Mesendoderm (in vitro differentiated cells): ENCODE results near the gene GSG1L2.

Experiments used
- DNase-seq: peaks from one replicate; pipeline ENCODE4 v3.0.0; 2013
- H2AK5ac ChIP-seq: 2 replicates; pipeline ENCODE4 v1.6.1; 2013; ENCODE audit warnings: low read length, inconsistent platforms
- H2BK120ac ChIP-seq: 2 replicates; pipeline ENCODE4 v1.6.1; 2013; ENCODE audit warnings: low read depth, mild to moderate bottlenecking, low read length, moderate library complexity, mixed read lengths
- H2BK15ac ChIP-seq: replicated peaks from 2 replicates; pipeline ENCODE4 v1.6.1; 2013; ENCODE audit warnings: low read depth, mild to moderate bottlenecking, moderate library complexity
- H2BK5ac ChIP-seq: 2 replicates; pipeline ENCODE4 v1.6.1; 2013; ENCODE audit warnings: low read length, inconsistent platforms
- H3K18ac ChIP-seq: 2 replicates; pipeline ENCODE4 v1.6.1; 2013; ENCODE audit warnings: mild to moderate bottlenecking, low read length, mixed read lengths
- H3K23ac ChIP-seq: one replicate; pipeline ENCODE4 v1.6.1; 2013; ENCODE audit warnings: low read length
- H3K27ac ChIP-seq: 2 replicates; pipeline ENCODE4 v1.5.1; 2013; ENCODE audit warnings: low read depth, mild to moderate bottlenecking, inconsistent platforms, low read length, moderate library complexity
- H3K27me3 ChIP-seq: 2 replicates; pipeline ENCODE4 v1.6.1; 2013; ENCODE audit warnings: low read length, control low read depth, mild to moderate bottlenecking, inconsistent platforms; ENCODE audit not compliant: insufficient read depth, poor library complexity
- H3K36me3 ChIP-seq: 2 replicates; pipeline ENCODE4 v1.6.1; 2013; ENCODE audit warnings: low read length, inconsistent platforms; ENCODE audit not compliant: control insufficient read depth, insufficient read depth
- H3K4ac ChIP-seq: one replicate; pipeline ENCODE4 v1.6.1; 2013; ENCODE audit warnings: low read depth, mild to moderate bottlenecking, low read length, moderate library complexity
- H3K4me1 ChIP-seq: 2 replicates; pipeline ENCODE4 v1.6.1; 2013; ENCODE audit warnings: low read depth, low read length, inconsistent platforms; ENCODE audit not compliant: control insufficient read depth
- H3K4me2 ChIP-seq: 2 replicates; pipeline ENCODE4 v1.6.1; 2013; ENCODE audit warnings: low read length
- H3K4me3 ChIP-seq: 2 replicates; pipeline ENCODE4 v1.5.1; 2013; ENCODE audit warnings: mild to moderate bottlenecking, low read length
- H3K56ac ChIP-seq: one replicate; pipeline ENCODE4 v1.6.1; 2013; ENCODE audit warnings: low read length
- H3K79me1 ChIP-seq: 2 replicates; pipeline ENCODE4 v1.6.1; 2013; ENCODE audit warnings: low read length, inconsistent platforms
- H3K79me2 ChIP-seq: 2 replicates; pipeline ENCODE4 v1.6.1; 2013; ENCODE audit warnings: mild to moderate bottlenecking, low read length; ENCODE audit not compliant: control insufficient read depth, insufficient read depth
- H3K9ac ChIP-seq: 2 replicates; pipeline ENCODE4 v1.6.1; 2013; ENCODE audit warnings: low read length, inconsistent platforms
- H4K5ac ChIP-seq: one replicate; pipeline ENCODE4 v1.6.1; 2013; ENCODE audit warnings: low read length
- H4K8ac ChIP-seq: one replicate; pipeline ENCODE4 v1.6.1; 2013; ENCODE audit warnings: low read depth, mild to moderate bottlenecking, control low read depth, low read length, moderate library complexity
- WGBS: extraction: QIAGEN DNeasy Blood & Tissue Kit; methylation state at CpG from one replicate; pipeline ENCODE4 v1.1.7; 2013; ENCODE audit warnings: low lambda C conversion rate, missing lambda C conversion rate; ENCODE audit not compliant: insufficient coverage; ENCODE audit errors: extremely low coverage; 5-methylcytosine and 5-hydroxymethylcytosine counted together

Gene GSG1L2

DNA sequence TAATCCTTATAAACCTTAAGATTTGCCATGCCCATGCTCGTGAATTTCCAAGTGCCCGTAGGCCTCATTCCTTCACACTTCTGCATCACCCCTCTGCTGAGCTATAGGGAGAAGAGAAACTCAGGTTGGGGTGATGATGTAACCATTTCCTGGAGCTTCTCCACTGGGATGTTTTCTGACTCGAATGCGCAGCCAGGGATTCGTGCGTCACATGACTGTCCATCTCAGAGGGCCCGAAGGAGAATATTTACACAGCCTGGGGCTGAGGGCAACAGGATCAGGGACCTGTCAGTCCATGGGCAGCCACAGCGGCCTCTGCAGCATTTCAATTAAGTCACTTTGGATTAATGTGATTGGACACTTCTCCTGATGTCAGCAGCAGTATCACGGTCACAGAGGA lies 8.7 kb downstream of the GSG1L2 start:
- H3K18ac ChIP-seq, result no peak overlapping the region
- no peak overlapping the region for H2BK5ac ChIP-seq
- H3K79me2 ChIP-seq, result no peaks in the 10 kb centered on the region
- no peak overlapping the region for H4K8ac ChIP-seq
- WGBS, result no CpG with 5 or more reads among the region's 9 CpGs
- no peaks in the 10 kb centered on the region for H3K27me3 ChIP-seq
- H3K36me3 ChIP-seq, result no peaks in the 10 kb centered on the region
- H3K23ac ChIP-seq, result no peak overlapping the region
- no peak overlapping the region for H2AK5ac ChIP-seq
- no peak overlapping the region for H3K4ac ChIP-seq
- H3K79me1 ChIP-seq, result no peaks in the 10 kb centered on the region
- H2BK15ac ChIP-seq, result no peak overlapping the region
- no peak overlapping the region for H3K9ac ChIP-seq
- H3K4me3 ChIP-seq, result no peak overlapping the region
- no peak overlapping the region for H3K4me2 ChIP-seq
- H2BK120ac ChIP-seq, result no peak overlapping the region
- H3K56ac ChIP-seq, result no peak overlapping the region
- no peak overlapping the region for H3K27ac ChIP-seq
- H4K5ac ChIP-seq, result no peak overlapping the region
- DNase-seq, result no peak
- peaks cover 9% of the 10 kb centered on the region for H3K4me1 ChIP-seq

DNA sequence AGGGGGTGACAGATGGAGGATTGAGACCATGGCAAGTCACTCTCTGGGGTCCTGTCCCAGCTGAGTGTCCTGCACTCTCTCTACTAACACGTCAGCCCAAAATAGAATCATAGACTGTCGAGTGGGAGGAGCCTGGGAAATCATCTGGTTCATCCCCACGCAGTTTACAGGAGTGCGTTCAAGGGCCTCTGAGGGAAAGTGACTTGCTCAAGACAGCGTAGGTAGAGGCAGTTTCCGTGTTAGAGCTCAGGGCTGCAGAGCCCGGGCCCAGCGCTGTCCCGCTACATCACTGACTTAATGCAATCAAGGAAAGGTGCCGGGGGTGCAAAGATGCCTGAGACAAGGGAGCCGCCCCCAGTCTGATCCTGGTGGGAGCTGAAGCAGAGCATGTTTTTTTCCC lies 10.3 kb downstream of the GSG1L2 start:
- H3K79me1 ChIP-seq, result no peaks in the 10 kb centered on the region
- H2BK120ac ChIP-seq, result no peak overlapping the region
- H3K27ac ChIP-seq, result no peak overlapping the region
- no peak overlapping the region for H3K18ac ChIP-seq
- no peak overlapping the region for H3K4me2 ChIP-seq
- H3K23ac ChIP-seq, result no peak overlapping the region
- H4K5ac ChIP-seq, result no peak overlapping the region
- H3K56ac ChIP-seq, result no peak overlapping the region
- WGBS, result no CpG with 5 or more reads among the region's 11 CpGs
- peaks cover 9% of the 10 kb centered on the region for H3K4me1 ChIP-seq
- DNase-seq, result peak; percentile 89
- no peak overlapping the region for H2AK5ac ChIP-seq
- H3K27me3 ChIP-seq, result no peaks in the 10 kb centered on the region
- no peaks in the 10 kb centered on the region for H3K79me2 ChIP-seq
- H3K36me3 ChIP-seq, result no peaks in the 10 kb centered on the region
- no peak overlapping the region for H2BK15ac ChIP-seq
- H3K9ac ChIP-seq, result peak overlapping the region; percentile 12
- peak overlapping the region; percentile 22 for H2BK5ac ChIP-seq
- H4K8ac ChIP-seq, result no peak overlapping the region
- no peak overlapping the region for H3K4me3 ChIP-seq
- no peak overlapping the region for H3K4ac ChIP-seq

GRCh38 chr17:9811086-9811485 lies 10.8 kb downstream of the GSG1L2 start:
- Histone ChIP-seq H3K36me3 (no peaks in the 10 kb centered on the region), H3K4me2 (no peak overlapping the region), H4K5ac (no peak overlapping the region), H2BK120ac (no peak overlapping the region), H3K56ac (no peak overlapping the region), H2AK5ac (no peak overlapping the region), H3K4ac (no peak overlapping the region), H3K4me1 (peaks cover 9% of the 10 kb centered on the region), H3K23ac (no peak overlapping the region), H2BK5ac (peak overlapping the region; percentile 22), H3K9ac (peak overlapping the region; percentile 12), H3K27ac (no peak overlapping the region), H3K18ac (no peak overlapping the region), H3K79me2 (no peaks in the 10 kb centered on the region), H3K27me3 (no peaks in the 10 kb centered on the region), H3K79me1 (no peaks in the 10 kb centered on the region), H2BK15ac (no peak overlapping the region), H3K4me3 (no peak overlapping the region), H4K8ac (no peak overlapping the region)
- DNase-seq, result no peak
- WGBS, result no CpG with 5 or more reads among the region's 5 CpGs

- H3K18ac ChIP-seq, result no peak overlapping the region
- H2BK120ac ChIP-seq, result no peak overlapping the region
- no CpG with 5 or more reads among the region's 4 CpGs for WGBS
- H3K79me2 ChIP-seq, result no peaks in the 10 kb centered on the region
- no peak overlapping the region for H3K4me2 ChIP-seq
- no peak overlapping the region for H3K9ac ChIP-seq
- no peak overlapping the region for H2AK5ac ChIP-seq
- no peak overlapping the region for H3K4me3 ChIP-seq
- no peaks in the 10 kb centered on the region for H3K27me3 ChIP-seq
- no peaks in the 10 kb centered on the region for H3K36me3 ChIP-seq
- H3K56ac ChIP-seq, result no peak overlapping the region
- H3K23ac ChIP-seq, result no peak overlapping the region
- no peak for DNase-seq
- no peak overlapping the region for H3K4ac ChIP-seq
- H3K27ac ChIP-seq, result no peak overlapping the region
- H3K79me1 ChIP-seq, result no peaks in the 10 kb centered on the region
- no peak overlapping the region for H2BK15ac ChIP-seq
- no peak overlapping the region for H4K8ac ChIP-seq
- H4K5ac ChIP-seq, result no peak overlapping the region
- H3K4me1 ChIP-seq, result peaks cover 9% of the 10 kb centered on the region
- H2BK5ac ChIP-seq, result no peak overlapping the region
Measured at GRCh38 chr17:9810100-9810949, 11.6 kb downstream of the GSG1L2 start.

- no peak overlapping the region for H3K9ac ChIP-seq
- no peaks in the 10 kb centered on the region for H3K36me3 ChIP-seq
- no peak overlapping the region for H2BK120ac ChIP-seq
- no peak overlapping the region for H4K8ac ChIP-seq
- H3K4me1 ChIP-seq, result peaks cover 9% of the 10 kb centered on the region
- H4K5ac ChIP-seq, result no peak overlapping the region
- no peak overlapping the region for H3K56ac ChIP-seq
- no peaks in the 10 kb centered on the region for H3K79me2 ChIP-seq
- H2BK15ac ChIP-seq, result no peak overlapping the region
- H3K27ac ChIP-seq, result no peak overlapping the region
- no peak for DNase-seq
- H2BK5ac ChIP-seq, result no peak overlapping the region
- no peak overlapping the region for H3K18ac ChIP-seq
- H3K4me3 ChIP-seq, result no peak overlapping the region
- H3K4ac ChIP-seq, result no peak overlapping the region
- H3K27me3 ChIP-seq, result no peaks in the 10 kb centered on the region
- no peak overlapping the region for H3K23ac ChIP-seq
- whole genome bisulfite sequencing, result no CpG with 5 or more reads among the region's 8 CpGs
- H3K79me1 ChIP-seq, result no peaks in the 10 kb centered on the region
- no peak overlapping the region for H2AK5ac ChIP-seq
- H3K4me2 ChIP-seq, result no peak overlapping the region
Measured at GRCh38 chr17:9809409-9809808, 12.5 kb downstream of the GSG1L2 start.

- no peak overlapping the region for H2AK5ac ChIP-seq
- no peak overlapping the region for H3K27ac ChIP-seq
- no peaks in the 10 kb centered on the region for H3K79me2 ChIP-seq
- H2BK15ac ChIP-seq, result no peak overlapping the region
- no peak overlapping the region for H3K18ac ChIP-seq
- no peak overlapping the region for H4K5ac ChIP-seq
- H3K36me3 ChIP-seq, result no peaks in the 10 kb centered on the region
- H3K4me1 ChIP-seq, result peaks cover 9% of the 10 kb centered on the region
- H2BK120ac ChIP-seq, result no peak overlapping the region
- H2BK5ac ChIP-seq, result no peak overlapping the region
- no peak overlapping the region for H3K23ac ChIP-seq
- no peak for DNase-seq
- no CpG with 5 or more reads among the region's 6 CpGs for WGBS
- no peak overlapping the region for H3K4me3 ChIP-seq
- H3K4me2 ChIP-seq, result no peak overlapping the region
- no peaks in the 10 kb centered on the region for H3K79me1 ChIP-seq
- no peaks in the 10 kb centered on the region for H3K27me3 ChIP-seq
- H3K9ac ChIP-seq, result no peak overlapping the region
- H4K8ac ChIP-seq, result no peak overlapping the region
- H3K56ac ChIP-seq, result no peak overlapping the region
- no peak overlapping the region for H3K4ac ChIP-seq
Measured at GRCh38 chr17:9806699-9807098, 15.2 kb downstream of the GSG1L2 start.
